ENCODE measurements around the gene DMWD. TPM values are rescaled to one million over a fixed set of nuclear protein-coding genes. Genes with fewer than 3 reads are reported as not detected.

Gene DMWD
- total RNA-seq, 1 experiment from 2014 or later = 35.9 TPM

GRCh38 chr19:45739498-45740439 lies 52.9 kb downstream of the DMWD start:
- DNase-seq = peak; percentile 41
- Histone ChIP-seq H3K4me3 (ENCODE audit: insufficient read depth, low read depth, low read length) (no peak overlapping the region), H3K27me3 (ENCODE audit: control insufficient read depth, insufficient read depth, low read length) (no peaks in the 10 kb centered on the region), H3K36me3 (replicated peaks; ENCODE audit: control insufficient read depth, insufficient read depth, low read length) (no peaks in the 10 kb centered on the region)

DNA sequence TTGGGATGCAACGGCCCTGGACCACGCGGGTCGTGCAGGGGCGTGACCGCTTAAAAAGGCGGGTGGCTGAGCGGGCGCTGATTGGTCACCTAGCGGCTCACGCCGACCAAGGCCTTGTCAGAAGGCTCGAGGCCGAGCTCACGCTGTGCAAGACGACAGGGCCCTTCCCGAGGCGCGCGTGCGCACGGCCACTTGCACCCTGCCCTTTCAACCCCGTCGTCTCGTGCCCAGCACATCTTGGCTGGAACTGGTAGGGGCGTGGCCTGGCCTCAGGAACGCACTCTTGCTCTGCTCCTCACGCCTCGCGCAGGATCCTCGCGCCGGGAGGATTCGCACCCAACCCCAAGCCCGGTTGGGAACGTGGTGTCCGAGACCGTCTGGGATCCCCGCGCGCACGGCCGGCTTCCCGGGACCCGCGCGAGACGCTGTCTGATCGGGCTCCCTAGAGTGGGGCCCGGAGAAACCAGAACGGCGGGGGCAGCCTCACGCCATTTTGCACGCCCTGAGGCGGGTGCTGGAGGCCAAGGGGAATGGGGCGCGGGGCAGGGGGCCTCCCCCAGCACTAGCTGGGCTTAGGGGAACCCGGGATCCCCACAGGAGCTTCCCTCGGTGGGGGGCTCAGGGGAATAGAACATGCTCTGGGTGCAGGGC lies 59.4 kb downstream of the DMWD start, which contains the start of gene MEIOSIN:
Gene MEIOSIN, plus strand, starts transcription at position 280 of the 651 bp plus-strand sequence. CDS start 1,938 bp downstream, outside the sequence.
- Histone ChIP-seq H3K27me3 (ENCODE audit: control insufficient read depth, insufficient read depth, low read length) (no peaks in the 10 kb centered on the region), H3K36me3 (replicated peaks; ENCODE audit: control insufficient read depth, insufficient read depth, low read length) (no peaks in the 10 kb centered on the region), H3K4me3 (ENCODE audit: insufficient read depth, low read depth, low read length) (no peak within 1 kb of the TSS)
- peak; percentile 38 for DNase-seq

Other genes with a start within 250 kb of the DMWD start
- gene OPA3, start 208.0 kb downstream of the DMWD start, total RNA-seq (2014; rRNA removed; shearing (Covaris generic)) = 12.6 and 14.2 TPM in 2 replicates
- 0.07 and 0.41 TPM in 2 replicates for gene GPR4, start 190.6 kb downstream of the DMWD start, total RNA-seq (2014; rRNA removed; shearing (Covaris generic))
- 42.5 and 48.6 TPM in 2 replicates for gene EML2, start 153.4 kb downstream of the DMWD start, total RNA-seq (2014; rRNA removed; shearing (Covaris generic))
- 0.81 TPM in 1 of 2 replicates, not detected in the other for gene GIPR, start 124.6 kb downstream of the DMWD start, total RNA-seq (2014; rRNA removed; shearing (Covaris generic))
- gene SNRPD2, start 100.9 kb downstream of the DMWD start, total RNA-seq (2014; rRNA removed; shearing (Covaris generic)) = 407 and 467 TPM in 2 replicates
- gene QPCTL, start 100.2 kb downstream of the DMWD start, total RNA-seq (2014; rRNA removed; shearing (Covaris generic)) = 26.2 and 30.1 TPM in 2 replicates
- 26.3 and 30.0 TPM in 2 replicates for gene FBXO46, start 61.9 kb downstream of the DMWD start, total RNA-seq (2014; rRNA removed; shearing (Covaris generic))
- gene MEIOSIN, start 59.4 kb downstream of the DMWD start, total RNA-seq (2014; rRNA removed; shearing (Covaris generic)) = not detected in 2 replicates
- gene SIX5, start 23.6 kb downstream of the DMWD start, total RNA-seq (2014; rRNA removed; shearing (Covaris generic)) = 18.7 and 22.0 TPM in 2 replicates
- gene DMPK, start 10.4 kb downstream of the DMWD start, total RNA-seq (2014; rRNA removed; shearing (Covaris generic)) = 6.4 and 18.8 TPM in 2 replicates
- gene RSPH6A, start 22.5 kb upstream of the DMWD start, total RNA-seq (2014; rRNA removed; shearing (Covaris generic)) = 0.38 and 0.44 TPM in 2 replicates
- 66.2 and 70.3 TPM in 2 replicates for gene SYMPK, start 70.3 kb upstream of the DMWD start, total RNA-seq (2014; rRNA removed; shearing (Covaris generic))
- 13.4 and 15.1 TPM in 2 replicates for gene FOXA3, start 71.5 kb upstream of the DMWD start, total RNA-seq (2014; rRNA removed; shearing (Covaris generic))
- 45.2 and 45.7 TPM in 2 replicates for gene IRF2BP1, start 93.3 kb upstream of the DMWD start, total RNA-seq (2014; rRNA removed; shearing (Covaris generic))
- gene MYPOP, start 109.8 kb upstream of the DMWD start, total RNA-seq (2014; rRNA removed; shearing (Covaris generic)) = 2.8 and 2.9 TPM in 2 replicates
- not detected in 2 replicates for gene NANOS2, start 121.9 kb upstream of the DMWD start, total RNA-seq (2014; rRNA removed; shearing (Covaris generic))
- gene NOVA2, start 181.0 kb upstream of the DMWD start, total RNA-seq (2014; rRNA removed; shearing (Covaris generic)) = 0.11 and 0.35 TPM in 2 replicates
- 12.3 and 16.5 TPM in 2 replicates for gene CCDC61, start 202.6 kb upstream of the DMWD start, total RNA-seq (2014; rRNA removed; shearing (Covaris generic))
- gene PGLYRP1, start 230.2 kb upstream of the DMWD start, total RNA-seq (2014; rRNA removed; shearing (Covaris generic)) = not detected in 2 replicates
- 0.11 TPM in 1 of 2 replicates, not detected in the other for gene IGFL4, start 248.2 kb upstream of the DMWD start, total RNA-seq (2014; rRNA removed; shearing (Covaris generic))